DMS53 (cell line): Measurements from ENCODE around the gene DDHD1.

Source experiments
- DNase-seq: peaks from one replicate; lab custom pipeline; 2025; lab: John Stamatoyannopoulos, UW

The DDHD1 gene

DNA sequence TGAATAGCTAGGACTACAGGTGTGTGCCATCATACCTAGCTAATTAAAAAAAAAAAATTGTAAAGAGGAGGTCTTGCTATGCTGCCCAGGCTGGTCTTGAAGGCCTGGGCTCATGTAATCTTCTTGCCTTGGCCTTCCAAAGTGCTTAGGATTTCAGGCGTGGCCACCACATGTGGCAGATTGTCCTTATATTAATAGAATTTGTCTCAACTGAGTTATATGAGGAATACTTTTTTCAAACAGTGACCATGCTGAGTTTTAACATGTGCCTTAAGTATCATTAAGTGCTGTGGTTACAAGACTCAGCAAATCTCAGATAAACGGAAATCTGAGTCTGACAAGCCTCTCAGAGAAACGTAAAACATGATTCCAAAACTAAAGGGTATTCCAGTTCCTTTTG is 119.1 kb downstream of the DDHD1 start:
- DNase-seq = no peak

DNA sequence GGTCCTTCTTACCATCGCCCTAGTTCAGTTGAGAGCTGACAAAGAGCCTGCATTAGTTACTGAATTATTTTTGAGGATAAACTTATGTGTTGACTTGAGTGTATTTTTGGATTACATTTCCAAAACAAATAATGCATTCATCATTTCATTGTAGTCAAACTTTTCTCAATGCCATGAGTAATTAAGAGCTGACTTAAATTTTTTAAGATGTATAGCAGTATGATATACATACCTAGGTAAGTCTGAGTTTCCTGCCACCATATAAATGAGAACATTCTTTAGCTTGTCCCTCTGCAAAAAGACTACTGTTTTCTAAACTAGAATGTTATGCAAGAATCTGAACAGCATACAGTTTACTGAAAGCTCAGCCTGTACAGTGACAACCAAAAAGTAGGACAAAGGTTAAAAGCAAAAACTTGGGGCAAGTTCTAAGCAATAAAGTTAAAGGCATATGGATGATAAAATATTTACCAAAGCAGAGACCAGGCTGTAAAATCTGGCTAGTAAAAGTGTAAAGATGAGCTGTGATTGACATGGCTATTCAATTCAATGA is 120.2 kb downstream of the DDHD1 start:
- no peak for DNase-seq

DNA sequence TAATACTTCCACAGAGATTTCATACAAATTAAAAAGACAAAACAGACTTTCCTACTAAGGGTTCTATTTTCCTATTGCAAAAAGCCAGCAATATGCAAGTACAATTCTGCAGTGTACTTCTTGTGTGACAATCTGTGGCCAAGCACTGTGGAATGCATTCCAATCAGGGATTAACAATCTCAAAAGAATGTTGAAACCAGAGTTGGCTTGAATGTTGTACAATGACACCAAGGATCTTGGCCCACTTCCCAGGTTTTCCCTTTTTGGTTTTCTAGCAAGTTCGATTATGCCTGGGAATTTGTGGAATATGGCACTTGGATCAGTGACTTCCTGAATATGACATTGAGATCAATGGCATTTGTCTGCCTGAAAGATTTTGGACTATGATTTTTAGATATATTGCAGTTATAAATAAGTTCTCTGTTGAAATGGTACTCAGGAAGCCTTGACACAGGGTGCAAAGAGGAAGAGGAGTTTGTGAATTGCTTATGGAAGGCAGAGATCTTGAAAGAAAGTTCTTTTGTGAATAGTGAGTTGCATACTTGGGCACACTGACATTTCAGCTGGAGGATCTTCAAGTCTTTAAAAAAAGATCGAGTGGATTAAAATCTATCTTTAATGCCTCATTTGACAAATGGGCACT is 120.8 kb downstream of the DDHD1 start:
- no peak for DNase-seq

DNA sequence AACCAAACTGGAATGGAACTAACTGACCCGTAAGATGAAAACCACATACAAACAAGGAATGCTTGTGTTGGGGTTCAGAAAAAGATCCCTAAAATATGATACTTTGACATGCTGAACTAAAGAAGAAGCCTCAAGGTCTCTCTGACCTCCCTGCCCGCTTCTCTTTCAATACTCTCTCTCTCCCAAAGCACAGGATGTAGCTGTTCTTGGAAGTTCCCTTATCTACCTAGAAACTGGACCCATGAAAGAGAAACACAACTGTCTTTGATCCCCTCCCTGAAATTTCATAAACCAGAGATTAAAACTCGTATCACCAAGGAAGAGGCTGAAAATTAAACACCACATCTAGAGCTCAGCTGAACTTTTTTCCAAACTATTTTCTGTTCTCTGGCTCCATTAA is 125.6 kb downstream of the DDHD1 start:
- no peak for DNase-seq

DNA sequence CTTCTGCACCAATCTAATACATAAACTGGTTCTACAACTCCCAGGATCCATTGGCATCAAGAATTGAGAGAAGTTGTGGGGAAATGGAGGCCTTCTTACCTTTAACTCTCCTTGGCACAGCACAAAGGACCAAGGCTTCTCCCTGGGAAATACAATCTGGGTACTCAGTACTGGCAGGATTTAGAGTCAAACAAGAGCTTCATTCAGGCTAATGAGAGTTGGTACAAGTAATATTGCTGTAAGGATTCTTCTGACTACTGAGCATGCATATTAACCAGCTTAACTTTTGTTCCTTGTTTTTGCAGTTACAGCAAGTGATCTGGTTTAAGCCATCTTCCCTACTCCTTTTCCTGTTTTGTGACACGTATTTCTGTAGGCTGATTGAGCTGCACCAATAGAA is 126.1 kb downstream of the DDHD1 start:
- no peak for DNase-seq

DNA sequence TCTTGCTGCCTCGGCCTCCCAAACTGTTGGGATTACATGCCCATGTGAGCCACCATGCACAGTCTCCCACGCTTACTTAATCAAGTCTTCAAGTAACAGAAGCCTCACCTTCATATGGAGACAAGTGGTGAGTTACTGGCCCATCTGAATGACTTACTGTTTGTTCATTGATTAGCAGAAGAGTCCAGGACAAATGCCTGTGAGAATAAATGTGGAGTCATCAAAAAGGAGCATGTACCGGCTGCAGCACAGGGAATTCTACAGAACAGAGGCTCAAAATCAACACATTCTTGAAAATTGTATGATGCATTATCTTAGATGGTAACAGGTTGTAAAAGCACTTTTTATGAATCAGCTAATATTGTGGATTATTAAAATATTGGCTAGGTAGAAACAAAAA is 129.8 kb downstream of the DDHD1 start:
- DNase-seq = no peak

DNA sequence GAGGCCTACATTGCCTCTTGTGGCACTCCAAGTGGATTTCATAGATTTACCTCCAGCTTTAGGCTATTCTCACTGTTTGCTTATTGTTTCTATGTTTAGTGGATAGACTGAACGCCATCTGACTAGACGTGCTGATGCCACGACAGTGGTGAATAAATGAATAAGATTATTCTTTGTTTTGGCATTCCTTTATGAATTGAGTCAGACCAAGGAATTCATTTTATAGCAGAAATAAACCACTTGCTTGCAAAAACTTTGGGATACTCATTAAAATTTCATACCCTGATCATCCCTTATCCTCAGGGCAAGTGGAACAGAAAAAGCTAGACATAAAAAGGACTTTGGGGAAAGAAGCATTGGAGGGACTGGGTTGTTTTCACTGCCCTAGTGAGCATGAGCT is 130.5 kb downstream of the DDHD1 start:
- DNase-seq = no peak

DNA sequence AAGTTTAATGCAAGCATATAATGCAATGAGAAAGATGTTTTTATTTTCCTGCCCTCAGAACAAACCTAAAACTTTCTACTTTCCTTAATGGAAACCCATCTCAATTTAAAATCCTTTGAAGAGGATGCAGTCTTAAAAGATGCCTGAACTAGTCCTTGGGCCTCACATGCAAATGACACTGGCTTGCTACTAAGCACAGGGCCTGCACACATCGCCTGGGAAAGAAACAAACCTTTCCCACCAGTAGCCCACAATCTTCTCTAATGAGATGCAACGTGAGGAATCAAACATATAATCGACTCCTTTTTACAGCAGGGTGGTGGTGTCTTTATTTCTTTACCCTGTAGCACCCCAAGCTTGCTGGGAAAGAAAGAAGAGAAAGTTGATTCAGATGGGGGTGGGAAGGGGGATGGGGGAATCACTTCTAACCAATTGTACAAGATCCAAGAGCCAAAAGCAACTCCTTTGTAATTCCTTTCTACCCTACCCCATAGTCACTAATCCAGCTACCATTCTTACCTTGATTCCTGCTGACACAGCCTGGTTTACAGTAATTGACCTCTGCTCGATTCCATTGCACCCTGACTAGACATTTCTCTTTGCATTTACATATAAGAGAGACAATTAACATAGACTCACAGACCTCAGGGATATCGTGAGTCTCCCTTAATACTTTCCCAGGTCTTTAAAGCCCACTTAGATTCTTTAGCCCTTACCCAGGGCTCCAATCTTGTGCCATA is 132.8 kb downstream of the DDHD1 start:
- no peak for DNase-seq

DNA sequence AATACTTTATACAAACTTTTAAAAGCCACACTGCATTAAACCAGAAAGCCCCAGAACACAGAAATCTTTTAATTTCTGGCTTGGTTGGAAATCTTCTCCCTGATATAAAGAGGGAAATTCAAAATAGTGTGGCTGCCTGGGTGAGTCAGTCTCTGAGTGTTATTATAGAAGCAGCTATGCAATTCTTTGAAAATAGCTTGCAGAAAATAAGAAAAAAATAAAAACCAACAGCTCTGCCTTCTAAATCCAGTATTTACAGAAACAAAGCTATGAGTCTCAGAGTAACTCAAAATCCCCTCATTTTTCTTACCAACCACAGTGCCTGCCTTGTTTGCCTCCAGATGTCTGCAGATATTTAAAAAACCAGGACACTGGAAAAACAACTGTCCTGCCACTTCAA is 133.7 kb downstream of the DDHD1 start:
- DNase-seq = no peak

DNA sequence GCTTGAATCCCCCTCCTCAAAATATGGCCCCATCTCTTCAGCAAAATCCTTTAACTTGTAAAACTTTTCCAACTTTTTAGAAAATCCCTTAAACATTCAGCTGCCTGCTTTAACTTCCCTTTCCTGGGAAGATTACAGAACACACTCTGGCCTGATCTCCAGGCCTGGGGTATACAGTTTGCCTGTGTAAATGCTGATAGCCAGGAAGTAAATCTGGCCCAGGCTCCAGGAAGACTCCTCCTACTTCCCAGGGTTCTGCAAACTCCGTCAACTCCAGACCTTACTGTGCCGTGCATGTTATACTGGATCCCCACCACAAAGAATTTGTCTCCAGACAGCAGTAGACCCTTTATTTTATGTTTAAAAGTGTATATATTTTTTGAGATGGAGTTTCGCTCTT is 135.3 kb downstream of the DDHD1 start:
- DNase-seq = no peak

DNA sequence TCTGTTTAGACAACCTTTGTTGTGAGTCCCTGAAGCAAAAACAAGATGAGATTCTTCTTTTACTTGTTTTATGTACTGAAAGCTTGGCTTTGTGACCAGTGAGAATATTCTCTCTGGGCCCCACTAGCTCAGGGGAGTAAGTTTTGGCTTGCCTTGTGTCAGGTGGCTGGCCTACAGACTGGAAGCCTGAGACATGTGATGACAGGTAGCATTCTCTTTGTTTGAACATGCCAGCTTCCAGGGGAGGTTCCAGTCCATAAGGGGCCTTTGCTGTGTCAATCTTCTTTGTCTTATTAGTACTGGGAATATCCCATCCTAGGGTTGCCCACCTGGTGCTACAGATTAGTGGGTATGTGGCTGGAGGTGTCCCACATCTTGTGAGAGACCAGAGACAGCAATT is 136.2 kb downstream of the DDHD1 start:
- DNase-seq = no peak

DNA sequence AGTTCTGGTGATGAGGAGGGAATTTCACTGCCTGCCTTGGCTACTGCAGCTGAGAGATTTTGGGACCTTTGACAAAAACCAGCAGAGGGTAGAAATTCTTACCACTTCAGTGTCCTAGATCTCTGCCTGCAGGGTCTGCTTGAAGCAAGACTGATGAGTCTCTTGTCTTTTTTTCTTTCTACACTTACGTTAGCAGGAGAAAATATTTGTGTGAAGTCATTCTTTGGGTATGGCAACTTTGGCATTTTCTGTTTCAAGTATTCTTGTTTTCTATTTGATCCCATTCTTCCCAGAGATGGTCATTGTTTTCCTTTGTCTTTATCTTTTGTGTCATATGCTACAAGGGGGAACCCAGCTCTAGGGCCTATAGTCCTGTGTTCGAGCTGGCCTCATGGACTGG is 136.6 kb downstream of the DDHD1 start:
- DNase-seq = no peak

DNA sequence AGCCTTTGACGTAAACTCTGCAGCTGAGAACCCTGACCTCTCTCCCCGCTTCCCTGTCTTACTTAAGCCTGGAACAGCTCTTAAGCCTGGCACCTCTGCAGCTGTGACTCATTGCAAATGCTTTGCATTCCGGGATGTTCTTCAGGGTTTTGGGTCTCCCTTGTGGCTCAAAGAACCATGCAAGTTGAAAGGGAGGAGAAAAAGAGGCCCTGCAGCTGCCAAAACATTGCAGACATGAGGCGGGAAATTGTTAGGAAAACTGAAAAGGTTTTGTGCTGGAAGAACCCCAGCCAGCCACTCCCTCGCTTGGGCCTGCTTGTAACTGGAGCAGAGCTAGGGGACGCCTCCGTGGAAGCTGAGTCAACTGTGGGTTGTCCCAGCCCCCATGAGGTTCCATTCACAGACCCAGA is 142.1 kb downstream of the DDHD1 start:
- DNase-seq = no peak

DNA sequence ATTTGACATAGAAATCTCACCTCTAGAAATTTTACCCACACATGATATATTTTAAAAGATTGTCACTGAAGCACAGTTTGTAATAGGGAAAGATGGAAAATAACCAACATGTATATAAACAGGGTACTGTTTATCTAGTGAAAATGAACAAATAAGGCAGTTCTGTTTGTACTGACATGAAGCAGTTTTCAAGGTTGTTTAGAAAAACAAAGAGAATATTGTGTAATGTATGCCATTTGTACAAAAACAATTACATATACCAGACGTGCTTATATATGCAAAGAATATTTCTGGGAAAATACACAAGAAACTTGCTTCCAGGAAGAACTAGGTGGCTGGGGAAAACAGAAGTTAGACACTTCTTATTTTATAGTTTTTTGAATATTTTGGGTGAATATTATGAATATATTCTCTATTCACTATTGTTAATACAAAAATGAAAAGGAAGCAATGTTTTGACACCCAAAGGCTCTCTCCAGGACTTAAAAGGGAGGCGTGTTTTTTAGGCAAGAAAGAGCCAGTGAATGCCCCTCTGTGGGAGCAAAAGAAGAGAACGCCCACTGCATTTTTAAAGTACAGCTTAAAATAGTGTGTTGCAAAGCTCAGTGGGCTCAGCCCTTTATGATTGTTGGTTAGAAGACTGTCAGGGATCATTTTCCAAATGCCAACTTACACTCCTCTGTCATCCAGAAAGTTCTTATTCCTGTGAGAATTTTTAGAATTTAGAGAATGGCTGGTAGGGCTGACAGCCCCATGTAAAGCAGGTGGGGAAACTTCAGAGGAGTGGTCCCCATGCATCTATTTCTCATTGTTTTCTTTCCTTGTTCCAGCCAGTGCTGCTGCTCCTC is 142.7 kb downstream of the DDHD1 start:
- DNase-seq = no peak

DNA sequence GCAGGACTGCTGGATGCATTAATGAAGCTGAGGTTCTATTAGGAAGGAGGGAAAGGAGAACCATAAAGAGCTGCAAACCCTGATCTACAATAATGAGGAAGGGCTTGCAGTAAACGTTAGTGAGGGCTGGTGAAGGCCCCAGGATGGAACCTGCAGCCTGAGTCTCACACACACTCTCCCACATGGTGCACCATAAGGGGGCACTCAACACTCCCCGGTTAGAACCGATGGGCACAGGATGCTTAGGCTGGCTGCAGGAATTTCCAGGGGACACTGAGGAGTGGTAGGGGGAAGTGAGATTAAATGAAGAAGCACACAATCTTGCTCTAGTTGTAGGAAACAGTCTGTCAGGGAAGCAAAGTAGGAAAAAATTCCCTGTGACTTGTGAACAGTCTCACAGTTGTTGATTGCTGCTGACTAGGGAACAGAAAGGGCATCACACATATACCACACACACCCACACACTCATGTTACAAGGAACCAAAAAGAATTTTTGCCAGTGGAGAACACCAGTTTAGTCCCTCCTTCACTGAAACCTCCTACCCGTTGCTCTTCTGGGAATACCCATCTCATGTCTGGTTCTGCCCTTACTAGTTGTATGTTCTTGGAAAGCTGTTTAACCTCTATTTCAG is 146.1 kb downstream of the DDHD1 start:
- DNase-seq = no peak

DNA sequence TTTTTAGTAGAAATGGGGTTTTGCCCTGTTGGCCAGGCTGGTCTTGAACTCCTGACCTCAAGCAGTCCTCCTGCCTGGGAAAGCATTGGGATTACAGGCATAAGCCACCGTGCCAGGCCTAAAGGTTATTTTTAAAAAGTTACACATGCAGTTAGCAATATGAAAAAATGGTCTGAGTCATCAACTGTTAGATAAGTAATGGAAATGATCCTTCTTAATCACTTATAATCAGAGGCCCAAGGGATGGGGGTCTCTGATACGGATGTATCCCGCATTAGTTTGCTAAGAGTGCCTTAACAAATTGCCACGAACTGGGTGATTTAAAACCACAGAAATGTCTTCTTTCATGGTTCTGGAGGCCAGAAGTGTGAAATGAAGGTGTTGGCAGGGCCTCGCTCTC is 148.1 kb downstream of the DDHD1 start:
- DNase-seq = no peak

DNA sequence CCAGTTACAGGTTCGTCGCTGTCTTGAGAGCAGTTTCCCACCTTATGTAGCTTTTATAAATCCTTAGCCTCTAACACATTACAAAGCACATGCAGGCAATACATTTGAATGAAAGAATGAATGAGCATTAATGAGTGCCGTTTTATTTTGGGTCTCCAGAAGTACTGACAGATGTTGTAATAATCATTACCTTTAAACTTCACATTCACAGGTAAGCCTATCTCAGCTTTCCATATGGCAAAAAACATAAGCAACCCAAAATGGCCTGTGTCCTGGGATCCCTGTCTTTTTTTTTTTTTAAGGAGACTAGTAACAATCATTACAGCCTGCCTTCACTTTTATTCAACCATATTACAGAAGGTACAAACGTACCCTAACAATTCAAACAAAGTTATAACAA is 149.3 kb downstream of the DDHD1 start:
- no peak for DNase-seq

DNA sequence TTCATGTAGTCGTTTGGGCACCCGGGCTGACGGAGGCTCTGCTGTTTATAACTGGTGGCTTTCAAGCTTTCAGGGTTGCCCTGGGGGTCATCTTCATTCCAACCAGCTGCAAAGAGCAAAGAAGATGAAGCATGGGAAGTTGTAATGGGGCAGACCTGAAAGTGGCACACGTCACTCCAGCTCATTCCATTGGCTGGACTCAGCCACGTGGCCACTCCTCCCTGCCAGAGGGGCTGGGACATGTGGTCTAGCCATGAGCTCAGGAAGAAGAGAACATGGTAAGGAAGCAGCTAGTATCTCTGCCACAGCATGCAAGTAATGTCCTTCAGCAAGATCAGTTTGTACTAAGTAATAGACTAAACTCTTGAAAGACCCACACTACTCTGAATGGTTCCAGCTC is 150.5 kb downstream of the DDHD1 start:
- DNase-seq = no peak

DNA sequence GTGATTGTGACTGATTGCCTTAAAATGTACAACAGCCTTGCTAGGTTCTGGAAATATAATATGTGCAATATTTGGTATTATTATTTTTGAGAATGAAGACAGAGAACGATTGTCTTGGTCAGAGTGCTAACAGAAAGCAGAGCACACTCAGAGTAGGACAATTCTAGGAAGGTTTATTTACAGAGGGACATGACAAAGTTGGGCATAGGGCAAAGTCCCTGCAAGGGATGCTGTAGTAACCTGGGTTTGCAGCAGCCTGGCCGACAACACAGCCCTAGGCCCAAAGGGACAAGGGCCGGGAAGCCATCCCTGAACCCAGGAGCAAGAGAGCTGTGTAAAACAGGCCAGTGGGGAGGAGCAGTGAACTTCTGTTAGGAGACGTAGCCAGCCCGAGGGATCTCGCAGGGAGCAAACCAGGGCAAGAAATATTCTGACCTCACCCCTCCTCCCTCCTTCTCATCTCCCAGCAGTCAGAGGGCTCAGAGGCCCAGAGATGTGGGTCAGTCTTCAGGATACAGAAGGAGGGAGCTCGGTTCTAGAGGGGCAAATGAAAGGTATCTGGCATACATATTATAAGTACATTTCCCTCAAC is 151.2 kb downstream of the DDHD1 start:
- DNase-seq = no peak

DNA sequence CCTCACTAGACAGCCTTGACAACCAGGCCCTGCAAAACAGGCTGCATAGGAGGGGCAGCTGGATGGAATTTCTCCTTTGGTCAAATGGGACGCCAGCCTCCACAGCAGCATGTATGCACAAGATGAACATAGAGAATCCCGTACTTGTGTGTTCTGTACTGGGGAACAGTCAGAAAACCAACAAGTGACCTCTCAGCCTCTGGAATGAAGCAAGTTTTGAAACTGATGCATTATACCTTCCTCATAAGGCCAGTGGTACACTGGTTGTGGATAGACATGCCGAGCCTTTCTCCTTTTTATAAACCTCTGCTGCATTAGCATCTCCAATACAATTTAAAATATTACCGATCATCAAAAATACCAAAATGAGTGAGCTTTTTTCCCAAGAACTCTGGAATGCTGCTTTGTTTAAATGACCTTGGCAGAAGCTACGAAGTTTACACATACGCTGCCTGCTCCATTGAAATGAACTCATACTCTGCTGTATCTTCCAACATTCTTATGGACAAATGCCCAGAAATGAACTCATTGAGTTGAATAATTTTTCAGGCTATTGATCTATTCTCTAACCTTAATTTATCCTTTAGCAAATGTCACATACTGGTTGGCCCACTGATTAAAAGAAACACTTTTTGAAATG is 154.6 kb downstream of the DDHD1 start:
- DNase-seq = no peak

DNA sequence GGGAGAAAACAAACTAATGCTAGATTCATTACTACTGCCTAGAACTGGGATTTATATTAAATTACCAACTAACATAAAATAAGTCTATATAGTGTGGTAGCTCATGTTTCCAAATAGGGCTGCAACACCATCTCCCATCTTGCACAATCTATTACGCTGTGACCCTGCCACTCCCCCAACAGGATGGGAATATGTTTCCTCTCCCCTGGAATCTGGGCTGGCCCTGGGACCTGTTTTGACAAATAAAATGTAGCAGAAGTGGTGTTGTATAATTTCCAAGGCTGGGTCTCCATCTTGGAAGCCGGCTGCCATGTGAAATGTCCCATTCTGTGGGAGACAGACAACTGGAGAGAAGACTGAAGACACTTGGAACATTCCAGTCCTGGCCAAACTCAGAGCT is 156.6 kb downstream of the DDHD1 start:
- no peak for DNase-seq
